Stimulated activated CD4-positive, alpha-beta T cell treated with anti-CD3 and anti-CD28 coated beads, Interleukin-1b, Interleukin-23, amount 100 ng/mL, for 1 hour (primary cell): ENCODE data around the gene ABCB8.
"Not testable (repeated sequence)": the region's sequence is repeated elsewhere in the genome, so short reads cannot be mapped to it uniquely, and the experiment has no call there.

ENCODE experiments used
- DNase-seq, 2 donors: peaks; one replicate each; pipeline ENCODE4 v3.0.0-alpha.2; 2020; ENCODE audit warnings: low read depth in 2 of 2

Gene ABCB8

GRCh38 chr7:151013733-151014497, 14.3 kb upstream of the ABCB8 start:
- DNase-seq: peak; percentile 48 to 77

- DNase-seq: no peak
Measured at GRCh38 chr7:151014950-151015349, 13.3 kb upstream of the ABCB8 start.

- no peak for DNase-seq
Measured at GRCh38 chr7:151015967-151016366, 12.3 kb upstream of the ABCB8 start.

- no peak for DNase-seq
Measured at GRCh38 chr7:151016505-151016904, 11.7 kb upstream of the ABCB8 start.

GRCh38 chr7:151016942-151017341, 11.3 kb upstream of the ABCB8 start:
- DNase-seq: no peak

GRCh38 chr7:151017370-151017952, 10.8 kb upstream of the ABCB8 start:
- DNase-seq: no peak

GRCh38 chr7:151017953-151018420, 10.3 kb upstream of the ABCB8 start:
- DNase-seq: peak; percentile 36 to 80

GRCh38 chr7:151018421-151019129, 9.7 kb upstream of the ABCB8 start:
- DNase-seq: no peak

- DNase-seq: no peak
Measured at GRCh38 chr7:151019130-151019447, 9.2 kb upstream of the ABCB8 start.

GRCh38 chr7:151020231-151020630, 8.0 kb upstream of the ABCB8 start:
- DNase-seq: no peak

- no peak for DNase-seq
Measured at GRCh38 chr7:151023232-151023631, 5.0 kb upstream of the ABCB8 start.

- no peak for DNase-seq
Measured at GRCh38 chr7:151024435-151025056, 3.7 kb upstream of the ABCB8 start, which contains the start of gene ATG9B. ATG9B (minus strand) TSS chr7:151024494; CDS start chr7:151024423, 71 bp downstream.

- no peak for DNase-seq
Measured at GRCh38 chr7:151025924-151026671, 2.2 kb upstream of the ABCB8 start.

GRCh38 chr7:151026771-151027727, 1.2 kb upstream of the ABCB8 start:
- DNase-seq: not testable (repeated sequence)

GRCh38 chr7:151027728-151028130, 521 bp upstream of the ABCB8 start:
- DNase-seq: not testable (repeated sequence)

- no peak for DNase-seq
Measured at GRCh38 chr7:151028948-151029501, 775 bp downstream of the ABCB8 start.

GRCh38 chr7:151031011-151031410, 2.8 kb downstream of the ABCB8 start:
- DNase-seq: no peak

GRCh38 chr7:151032936-151033863, 5.0 kb downstream of the ABCB8 start:
- no peak for DNase-seq

- no peak for DNase-seq
Measured at GRCh38 chr7:151033864-151034249, 5.6 kb downstream of the ABCB8 start.
